Small intestine (tissue), 7 donors: ENCODE data around the gene MAST4. TPM values are rescaled to one million over a fixed set of nuclear protein-coding genes. Genes with fewer than 3 reads are reported as not detected.

Source experiments
- DNase-seq, 2 donors: peaks; one replicate each; pipeline versions ENCODE4 v3.0.0 to v3.0.0-alpha.2; 2013
- FAIRE-seq: peaks from 2 replicates; lab custom pipeline; 2012; peaks lifted over from hg19 to GRCh38; lab: Jason Lieb, UNC
- H3K27ac ChIP-seq, 3 donors: one replicate each; pipeline ENCODE4 v1.5.1; 2013; ENCODE audit warnings: low read length in 2 of 3, mild to moderate bottlenecking in 2 of 3, control low read depth in 1 of 3, inconsistent platforms in 1 of 3, low read depth in 1 of 3, moderate library complexity in 1 of 3
- H3K27me3 ChIP-seq, 3 donors: one replicate each; pipeline ENCODE4 v1.6.1; 2013; ENCODE audit warnings: low read length in 3 of 3, inconsistent platforms in 1 of 3; ENCODE audit not compliant: control insufficient read depth in 3 of 3, insufficient read depth in 3 of 3
- H3K36me3 ChIP-seq, 3 donors: one replicate each; pipeline ENCODE4 v1.6.1; 2013; ENCODE audit warnings: low read length in 3 of 3, inconsistent platforms in 1 of 3, low read depth in 1 of 3, mild to moderate bottlenecking in 1 of 3, moderate library complexity in 1 of 3; ENCODE audit not compliant: control insufficient read depth in 3 of 3, insufficient read depth in 2 of 3
- H3K4me1 ChIP-seq, 3 donors: one replicate each; pipeline ENCODE4 v1.6.1; 2013; ENCODE audit warnings: low read length in 2 of 3, inconsistent platforms in 1 of 3, low read depth in 1 of 3, mild to moderate bottlenecking in 1 of 3, moderate library complexity in 1 of 3; ENCODE audit not compliant: control insufficient read depth in 3 of 3, insufficient read depth in 2 of 3
- H3K4me3 ChIP-seq, 3 donors: one replicate each; pipeline ENCODE4 v1.5.1; 2013; ENCODE audit warnings: low read length in 3 of 3, control low read depth in 1 of 3, inconsistent platforms in 1 of 3, low read depth in 1 of 3, mild to moderate bottlenecking in 1 of 3, moderate library complexity in 1 of 3
- H3K9me3 ChIP-seq, 2 donors: one replicate each; pipeline ENCODE4 v1.6.1; 2013; ENCODE audit warnings: low read depth in 1 of 2, low read length in 1 of 2; ENCODE audit not compliant: control insufficient read depth in 2 of 2, insufficient read depth in 1 of 2
- WGBS, 3 donors: extraction: QIAGEN DNeasy Blood & Tissue Kit; methylation state at CpG; one replicate each; pipeline ENCODE4 v1.1.7; 2013; 5-methylcytosine and 5-hydroxymethylcytosine counted together
- polyA plus RNA-seq, 4 donors: library from polyadenylated mRNA; stranded (reverse) in 3 of 4; unstranded in 1 of 4; fragments of 200-250 nt in 3 of 4; fragments of 120-200 nt in 1 of 4; gene quantifications; one replicate each; pipeline versions ENCODE4 v1.2.1 to v1.2.3, GENCODE V29; 2013
- donor health status: healthy with polysubstance abuse.
- donor health status: control.
- donor health status: control.
- donor health status: Bipolar disorder and iron deficiency.
- donor health status: healthy.

MAST4 gene
- polyA plus RNA-seq, 4 donors = 3.0 to 16.4 (median 4.5) TPM

- Histone ChIP-seq H3K4me1 (peaks cover 0 to 30% (median 3%) of the 10 kb centered on the region in 3 donors), H3K4me3 (no peak overlapping the region), H3K27me3 (no peaks in the 10 kb centered on the region), H3K36me3 (peaks cover 3 to 18% (median 7%) of the 10 kb centered on the region in 3 donors), H3K27ac (no peak overlapping the region), H3K9me3 (no peaks in the 10 kb centered on the region)
- 84 to 91% (median 88%) methylated on average over 4 of the region's 4 CpGs for WGBS, 3 donors
- FAIRE-seq (no peak), DNase-seq (no peak)
These were observed 544.2 kb downstream of the MAST4 start for GRCh38 chr5:67140413-67140812.

GRCh38 chr5:67141644-67142043 lies 545.5 kb downstream of the MAST4 start:
- Histone ChIP-seq H3K36me3 (peaks cover 3 to 16% (median 8%) of the 10 kb centered on the region in 3 donors), H3K27ac (no peak overlapping the region), H3K4me1 (peaks cover 0 to 30% (median 3%) of the 10 kb centered on the region in 3 donors), H3K4me3 (no peak overlapping the region), H3K9me3 (no peaks in the 10 kb centered on the region), H3K27me3 (no peaks in the 10 kb centered on the region)
- FAIRE-seq (no peak), DNase-seq (no peak)

GRCh38 chr5:67142816-67143215 lies 546.6 kb downstream of the MAST4 start:
- no peak overlapping the region for H3K27ac ChIP-seq
- DNase-seq = no peak
- no peaks in the 10 kb centered on the region for H3K9me3 ChIP-seq
- no peak overlapping the region for H3K4me3 ChIP-seq
- FAIRE-seq = no peak
- WGBS, 3 donors = 84 to 85% (median 84%) methylated on average over 8 of the region's 8 CpGs
- peaks cover 0 to 32% (median 3%) of the 10 kb centered on the region in 3 donors for H3K4me1 ChIP-seq
- H3K27me3 ChIP-seq = no peaks in the 10 kb centered on the region
- peaks cover 3 to 16% (median 8%) of the 10 kb centered on the region in 3 donors for H3K36me3 ChIP-seq

GRCh38 chr5:67143549-67143948 lies 547.4 kb downstream of the MAST4 start:
- H3K4me3 ChIP-seq = no peak overlapping the region

GRCh38 chr5:67144183-67144639 lies 548.0 kb downstream of the MAST4 start:
- no peaks in the 10 kb centered on the region for H3K9me3 ChIP-seq
- peaks cover 0 to 32% (median 3%) of the 10 kb centered on the region in 3 donors for H3K4me1 ChIP-seq
- FAIRE-seq = no peak
- H3K36me3 ChIP-seq = peaks cover 3 to 16% (median 5%) of the 10 kb centered on the region in 3 donors
- DNase-seq = peak; percentile 80
- H3K27me3 ChIP-seq = no peaks in the 10 kb centered on the region
- peak overlapping the region in 1 of 3 donors; percentile 54 for H3K27ac ChIP-seq
- no peak overlapping the region for H3K4me3 ChIP-seq
- 4 to 66% (median 38%) methylated on average over 2 of the region's 2 CpGs for WGBS, 3 donors

More at GRCh38 chr5:67143549-67143948, 547.4 kb downstream of the MAST4 start:
- H3K4me1 ChIP-seq = peaks cover 0 to 32% (median 3%) of the 10 kb centered on the region in 3 donors
- peaks cover 3 to 16% (median 5%) of the 10 kb centered on the region in 3 donors for H3K36me3 ChIP-seq
- FAIRE-seq (no peak), DNase-seq (no peak)
- 88 to 94% (median 89%) methylated on average over 2 of the region's 2 CpGs for WGBS, 3 donors
- H3K27ac ChIP-seq = peak overlapping the region in 1 of 3 donors; percentile 49
- H3K27me3 ChIP-seq = no peaks in the 10 kb centered on the region
- no peaks in the 10 kb centered on the region for H3K9me3 ChIP-seq

GRCh38 chr5:67146574-67146973 lies 550.4 kb downstream of the MAST4 start:
- FAIRE-seq (no peak), DNase-seq (peak; percentile 46 to 52)
- Histone ChIP-seq H3K9me3 (peaks cover 0 to 3% of the 10 kb centered on the region in 2 donors), H3K27ac (no peak overlapping the region), H3K4me1 (peaks cover 0 to 32% (median 3%) of the 10 kb centered on the region in 3 donors), H3K4me3 (no peak overlapping the region), H3K27me3 (no peaks in the 10 kb centered on the region), H3K36me3 (peaks cover 3 to 28% (median 9%) of the 10 kb centered on the region in 3 donors)
- 21 to 67% (median 59%) methylated on average over 1 of the region's 1 CpG for WGBS, 3 donors

- FAIRE-seq (no peak), DNase-seq (no peak)
- Histone ChIP-seq H3K9me3 (peaks cover 0 to 3% of the 10 kb centered on the region in 2 donors), H3K4me1 (peaks cover 0 to 32% (median 3%) of the 10 kb centered on the region in 3 donors), H3K36me3 (peaks cover 3 to 31% (median 9%) of the 10 kb centered on the region in 3 donors), H3K27me3 (no peaks in the 10 kb centered on the region), H3K4me3 (no peak overlapping the region), H3K27ac (no peak overlapping the region)
- WGBS, 3 donors = 74 to 78% (median 75%) methylated on average over 4 of the region's 4 CpGs
These were observed 550.8 kb downstream of the MAST4 start for GRCh38 chr5:67146981-67147380.

GRCh38 chr5:67147760-67148159 lies 551.6 kb downstream of the MAST4 start:
- Histone ChIP-seq H3K27ac (no peak overlapping the region), H3K4me1 (peaks cover 0 to 30% (median 3%) of the 10 kb centered on the region in 3 donors), H3K36me3 (peaks cover 0 to 30% (median 7%) of the 10 kb centered on the region in 3 donors), H3K4me3 (no peak overlapping the region), H3K9me3 (peaks cover 0 to 3% of the 10 kb centered on the region in 2 donors), H3K27me3 (no peaks in the 10 kb centered on the region)
- WGBS, 3 donors = 93 to 96% (median 95%) methylated on average over 3 of the region's 3 CpGs
- FAIRE-seq (no peak), DNase-seq (peak in 1 of 2 donors; percentile 19)
